H1 (cell line): ENCODE results near the gene RUSF1. TPM values are rescaled to one million over a fixed set of nuclear protein-coding genes. Genes with fewer than 3 reads are reported as not detected.

Experiments
- CTCF ChIA-PET: fragments of 300-600 bp; sonication (Branson Sonifier 250); formaldehyde crosslinking; loops from one replicate; lab custom pipeline; 2021; ENCODE audit not compliant: partially characterized antibody; lab: Charles Lee
- POLR2A ChIA-PET: fragments of 300-600 bp; sonication (Branson Sonifier 250); formaldehyde crosslinking; loops from one replicate; lab custom pipeline; 2021; ENCODE audit warnings: inconsistent platforms; ENCODE audit not compliant: partially characterized antibody; lab: Charles Lee
- DNase-seq, 2 experiments: peaks; one replicate each; pipeline versions ENCODE4 v3.0.0 to v3.0.0-alpha.2; 2010 to 2022; ENCODE audit warnings: low spot score in 2 of 2, low read depth in 1 of 2, mixed read lengths in 1 of 2
- FAIRE-seq: peaks from 2 replicates; lab custom pipeline; 2011; peaks lifted over from hg19 to GRCh38; lab: Jason Lieb, UNC
- H2AFZ ChIP-seq: 2 replicates; pipeline ENCODE4 v1.8.1; 2012; ENCODE audit warnings: low read length, inconsistent platforms
- H2AK5ac ChIP-seq: 2 replicates; pipeline ENCODE4 v1.6.1; 2013; ENCODE audit warnings: low read depth, low read length
- H2BK120ac ChIP-seq: replicated peaks from 2 replicates; pipeline ENCODE3; 2013; ENCODE audit warnings: low read depth, low read length, inconsistent platforms
- H2BK12ac ChIP-seq: 2 replicates; pipeline ENCODE4 v1.6.1; 2013; ENCODE audit warnings: low read depth, low read length
- H2BK15ac ChIP-seq: 2 replicates; pipeline ENCODE4 v1.6.1; 2013; ENCODE audit warnings: low read length
- H2BK20ac ChIP-seq: 2 replicates; pipeline ENCODE4 v1.6.1; 2013; ENCODE audit warnings: low read length
- H2BK5ac ChIP-seq: 2 replicates; pipeline ENCODE4 v1.6.1; 2013; ENCODE audit warnings: low read depth, low read length
- H3K14ac ChIP-seq: 2 replicates; pipeline ENCODE4 v1.6.1; 2013; ENCODE audit warnings: inconsistent platforms; ENCODE audit not compliant: insufficient read length
- H3K18ac ChIP-seq: 2 replicates; pipeline ENCODE4 v1.6.1; 2013; ENCODE audit warnings: low read length; ENCODE audit errors: extremely low read depth
- H3K23ac ChIP-seq: 2 replicates; pipeline ENCODE4 v1.6.1; 2013; ENCODE audit warnings: inconsistent platforms; ENCODE audit not compliant: insufficient read length
- H3K23me2 ChIP-seq: 2 replicates; pipeline ENCODE4 v1.6.1; 2013; ENCODE audit warnings: low read depth, low read length
- H3K27ac ChIP-seq: 2 replicates; pipeline ENCODE4 v1.6.1; 2011; ENCODE audit warnings: low read depth, low read length, inconsistent platforms
- H3K27me3 ChIP-seq, 4 experiments: replicated peaks in 1 of 4; 1 replicate in 1 of 4; 2 replicates in 3 of 4; pipeline versions ENCODE4 v1.6.1 to v1.8.1; 2011 to 2013; ENCODE audit warnings: low read length in 3 of 4, mild to moderate bottlenecking in 3 of 4, inconsistent platforms in 2 of 4, mixed read lengths in 2 of 4, moderate library complexity in 1 of 4; ENCODE audit not compliant: control insufficient read depth in 3 of 4, insufficient read depth in 3 of 4; ENCODE audit errors: extremely low read depth in 1 of 4
- H3K36me3 ChIP-seq, 4 experiments: 2 replicates each; pipeline versions ENCODE4 v1.6.1 to v1.8.1; 2011 to 2013; ENCODE audit warnings: mild to moderate bottlenecking in 4 of 4, low read length in 3 of 4, moderate library complexity in 2 of 4, control low read depth in 1 of 4, inconsistent platforms in 1 of 4; ENCODE audit not compliant: insufficient read depth in 4 of 4, control insufficient read depth in 2 of 4
- H3K4ac ChIP-seq: replicated peaks from 2 replicates; pipeline ENCODE3; 2013; ENCODE audit warnings: low read length, low read depth, mixed read lengths, inconsistent platforms; ENCODE audit not compliant: insufficient read length
- H3K4me1 ChIP-seq, 4 experiments: replicated peaks in 1 of 4; 1 replicate in 1 of 4; 2 replicates in 3 of 4; pipeline versions ENCODE4 v1.6.1 to v1.8.1; 2011 to 2013; ENCODE audit warnings: low read length in 3 of 4, inconsistent platforms in 2 of 4, mixed read lengths in 1 of 4; ENCODE audit not compliant: insufficient read depth in 4 of 4, control insufficient read depth in 3 of 4
- H3K4me2 ChIP-seq, 2 experiments: 2 replicates each; pipeline versions ENCODE4 v1.6.1 to v1.8.1; 2011 to 2013; ENCODE audit warnings: low read depth in 2 of 2, low read length in 2 of 2, control low read depth in 1 of 2, inconsistent platforms in 1 of 2, mild to moderate bottlenecking in 1 of 2; ENCODE audit not compliant: insufficient read depth in 1 of 2
- H3K4me3 ChIP-seq, 4 experiments: fragments of 200-600, 300-600 bp in 1 of 4; sonication (generic), shearing (Covaris generic), sonication (Bioruptor Twin) in 1 of 4; 2 replicates each; pipeline versions ENCODE4 v1.5.1 to v1.8.1; 2011 to 2016; ENCODE audit warnings: low read length in 4 of 4, low read depth in 3 of 4, control low read depth in 2 of 4, inconsistent platforms in 2 of 4, mild to moderate bottlenecking in 2 of 4, mixed read lengths in 1 of 4, moderate library complexity in 1 of 4; ENCODE audit not compliant: insufficient read depth in 2 of 4; ENCODE audit errors: extremely low read depth in 1 of 4
- H3K56ac ChIP-seq: replicated peaks from 2 replicates; pipeline ENCODE3; 2013; ENCODE audit warnings: low read depth, mild to moderate bottlenecking, mixed read lengths, low read length, inconsistent platforms; ENCODE audit not compliant: insufficient read length
- H3K79me1 ChIP-seq: 2 replicates; pipeline ENCODE4 v1.6.1; 2013; ENCODE audit warnings: low read depth, low read length, control low read depth
- H3K79me2 ChIP-seq, 2 experiments: 2 replicates each; pipeline versions ENCODE4 v1.6.1 to v1.8.1; 2012 to 2013; ENCODE audit warnings: low read length in 2 of 2, mild to moderate bottlenecking in 2 of 2, inconsistent platforms in 1 of 2; ENCODE audit not compliant: insufficient read depth in 2 of 2, control insufficient read depth in 1 of 2
- H3K9ac ChIP-seq, 4 experiments: replicated peaks in 1 of 4; 1 replicate in 1 of 4; 2 replicates in 3 of 4; pipeline versions ENCODE4 v1.6.1 to v1.8.1; 2011 to 2013; ENCODE audit warnings: low read depth in 3 of 4, low read length in 3 of 4, control low read depth in 2 of 4, mild to moderate bottlenecking in 2 of 4, moderate library complexity in 2 of 4, inconsistent platforms in 1 of 4; ENCODE audit errors: extremely low read depth in 1 of 4
- H3K9me3 ChIP-seq, 2 experiments: 2 replicates each; pipeline versions ENCODE4 v1.6.1 to v1.8.1; 2012 to 2013; ENCODE audit warnings: mild to moderate bottlenecking in 2 of 2, moderate library complexity in 2 of 2, control low read depth in 1 of 2, inconsistent platforms in 1 of 2, low read depth in 1 of 2, low read length in 1 of 2, mixed read lengths in 1 of 2; ENCODE audit not compliant: insufficient read depth in 2 of 2
- H4K20me1 ChIP-seq, 2 experiments: replicated peaks in 1 of 2; 2 replicates each; pipeline versions ENCODE3 to v1.8.1; 2011 to 2013; ENCODE audit warnings: inconsistent platforms in 2 of 2, low read length in 2 of 2, mild to moderate bottlenecking in 1 of 2; ENCODE audit not compliant: insufficient read depth in 2 of 2, control insufficient read depth in 1 of 2
- H4K5ac ChIP-seq: 2 replicates; pipeline ENCODE4 v1.6.1; 2013; ENCODE audit warnings: low read length, low read depth, mixed read lengths, inconsistent platforms; ENCODE audit not compliant: insufficient read length
- H4K8ac ChIP-seq: 2 replicates; pipeline ENCODE4 v1.8.0; 2013; ENCODE audit warnings: mild to moderate bottlenecking, moderate library complexity, low read length, inconsistent platforms; ENCODE audit not compliant: insufficient read depth; ENCODE audit errors: extremely low read depth
- H4K91ac ChIP-seq: replicated peaks from 2 replicates; pipeline ENCODE3; 2013; ENCODE audit warnings: low read length, mixed read lengths, inconsistent platforms; ENCODE audit not compliant: insufficient read length
- CHD1 ChIP-seq: IDR thresholded peaks from 2 replicates; pipeline ENCODE4 v1.6.1; 2012; ENCODE audit warnings: low read depth, low read length, improper control_type of control experiment
- FOSL1 ChIP-seq: IDR thresholded peaks from 2 replicates; pipeline ENCODE4 v1.6.1; 2011; ENCODE audit warnings: mild to moderate bottlenecking, low read depth, low read length, moderate library complexity; ENCODE audit not compliant: insufficient read depth
- GABPA ChIP-seq: IDR thresholded peaks from 2 replicates; pipeline ENCODE4 v1.6.1; 2011; ENCODE audit warnings: mild to moderate bottlenecking, low read length, moderate library complexity, borderline replicate concordance; ENCODE audit not compliant: insufficient read depth
- KDM1A ChIP-seq: fragments of 200-600, 300-600 bp; sonication (generic); IDR thresholded peaks from 2 replicates; pipeline ENCODE4 v1.7.1; 2016; ENCODE audit warnings: mild to moderate bottlenecking, low read length, borderline replicate concordance
- WGBS, 2 experiments: shearing (Covaris generic) in 1 of 2; methylation state at CpG; one replicate each; pipeline versions ENCODE4 v1.1.6 to v1.1.7; 2013 to 2015; ENCODE audit warnings: low lambda C conversion rate in 2 of 2, mixed read lengths in 2 of 2, inconsistent platforms in 1 of 2, low coverage in 1 of 2, missing lambda C conversion rate in 1 of 2; ENCODE audit not compliant: insufficient replicate concordance in 2 of 2, insufficient coverage in 1 of 2, insufficient read length in 1 of 2; ENCODE audit errors: extremely low coverage in 1 of 2, missing lambda C conversion rate in 1 of 2; 5-methylcytosine and 5-hydroxymethylcytosine counted together
- polyA plus RNA-seq, 7 experiments: library from polyadenylated mRNA; depleted of rRNA in 3 of 7; stranded (reverse) in 5 of 7; unstranded in 2 of 7; fragments of >200 nt in 5 of 7; fragments of 200-250 nt in 2 of 7; gene quantifications; 1 replicate in 5 of 7; 2 replicates in 1 of 7; 4 replicates in 1 of 7; pipeline versions ENCODE4 v1.2.1 to v1.2.3, GENCODE V29; 2011 to 2013; ENCODE audit warnings: missing spikeins in 2 of 7, mixed read lengths in 2 of 7
- total RNA-seq: library from RNA; stranded (reverse); fragmentation: NEBNext Ultra II Directional; extraction: Animal tissue kit (Norgen Biotek cat#: 25700); gene quantifications from 2 replicates; pipeline ENCODE4 v1.2.1, GENCODE V29; 2021

Gene RUSF1
- total and polyA plus RNA-seq, 2 of the 8 experiments (the other 6 are each of a cell fraction or from before 2014, with no cell fraction given), result 22.5 to 33.7 TPM

GRCh38 chr16:31451201-31451600 lies 57.0 kb downstream of the RUSF1 start:
- peaks cover 0 to 7% of the 10 kb centered on the region in 2 experiments; a peak in 1 of 4 replicates for H3K79me2 ChIP-seq
- no peak overlapping the region for H3K4me3 ChIP-seq
- H2AK5ac ChIP-seq, result no peak overlapping the region
- H3K4ac ChIP-seq, result no peak overlapping the region
- no peak overlapping the region for H4K8ac ChIP-seq
- no peaks in the 10 kb centered on the region for H3K27me3 ChIP-seq
- no peak overlapping the region for H4K91ac ChIP-seq
- H2AFZ ChIP-seq, result no peak overlapping the region
- no peak for TF ChIP-seq KDM1A
- no peak for TF ChIP-seq FOSL1
- TF ChIP-seq CHD1, result no peak
- TF ChIP-seq GABPA, result no peak
- H4K20me1 ChIP-seq, result peaks cover 4 to 18% of the 10 kb centered on the region in 2 experiments
- H3K4me2 ChIP-seq, result peak overlapping the region in 1 of 2 experiments; percentile 10; a peak in 1 of 4 replicates
- H3K14ac ChIP-seq, result no peak overlapping the region
- H3K79me1 ChIP-seq, result no peaks in the 10 kb centered on the region
- no peak overlapping the region for H2BK20ac ChIP-seq
- no peak overlapping the region for H2BK15ac ChIP-seq
- H2BK120ac ChIP-seq, result no peak overlapping the region
- no peaks in the 10 kb centered on the region for H3K23me2 ChIP-seq
- 79% methylated on average over 5 of the region's 5 CpGs; no CpG with 5 or more reads in 1 of the 2 experiments for WGBS, 2 experiments
- H3K9me3 ChIP-seq, result no peaks in the 10 kb centered on the region
- no peak overlapping the region for H3K9ac ChIP-seq
- peaks cover 4 to 18% (median 11%) of the 10 kb centered on the region in 4 experiments; a peak in 6 of 7 replicates for H3K4me1 ChIP-seq
- no peak overlapping the region for H3K23ac ChIP-seq
- H2BK12ac ChIP-seq, result no peak overlapping the region
- H3K27ac ChIP-seq, result no peak overlapping the region
- no peak overlapping the region for H4K5ac ChIP-seq
- no peak overlapping the region for H3K56ac ChIP-seq
- DNase-seq (no peak), FAIRE-seq (no peak)
- POLR2A ChIA-PET, result interaction anchor here (1.0 to 1.7 kb wide), 6 partner anchors 8 to 271 kb away, joined by 3 to 8 read pairs (median 4); partner anchors contain the start of genes FUS, PYCARD, TRIM72 and ZNF843
- no peaks in the 10 kb centered on the region for H3K36me3 ChIP-seq
- no peak overlapping the region for H3K18ac ChIP-seq
- CTCF ChIA-PET, result interaction anchor here (0.5 to 2.8 kb wide), 26 partner anchors 9 to 445 kb away, joined by 3 to 32 read pairs (median 3); partner anchors contain the start of genes COX6A2, PYCARD, PYDC1 and RUSF1
- H2BK5ac ChIP-seq, result no peak overlapping the region
